Left cardiac atrium (tissue), 4 donors: ENCODE data around the gene USHBP1. TPM values are rescaled to one million over a fixed set of nuclear protein-coding genes. Genes with fewer than 3 reads are reported as not detected.

Experiments used
- ATAC-seq, 2 donors: fragments of 200-7000 bp; cut with Tn5 transposase; one replicate each; pipeline ENCODE4 v1.9.1; 2020; ENCODE audit warnings: mild to moderate bottlenecking in 2 of 2, moderate library complexity in 2 of 2
- DNase-seq: peaks from one replicate; pipeline ENCODE4 v3.0.0-alpha.2; 2020
- intact Hi-C, 2 donors: fragments of 100-400 bp; cut with DNase I; formaldehyde crosslinking; loops; one replicate each; pipeline versions ENCODE4 v1.14.1 to v1.15.1; 2022 to 2023
- total RNA-seq, 2 donors: library from RNA; stranded (reverse); fragmentation: NEBNext Ultra II Directional; extraction: Animal tissue kit (Norgen Biotek cat#: 25700); gene quantifications; one replicate each; pipeline ENCODE4 v1.2.1, GENCODE V29; 2021
- donor health status: DM: no; HTN: yes; CAD: no.
- donor health status: DM: no; HTN: yes; CAD: no; lungs with severe emphysema.
- donor health status: DM: yes; HTN: yes; CAD: no.
- donor health status: Dilated cardiomyopathy.

The USHBP1 gene
- total RNA-seq, 2 donors from 2014 or later: 6.5 to 6.7 TPM

DNA sequence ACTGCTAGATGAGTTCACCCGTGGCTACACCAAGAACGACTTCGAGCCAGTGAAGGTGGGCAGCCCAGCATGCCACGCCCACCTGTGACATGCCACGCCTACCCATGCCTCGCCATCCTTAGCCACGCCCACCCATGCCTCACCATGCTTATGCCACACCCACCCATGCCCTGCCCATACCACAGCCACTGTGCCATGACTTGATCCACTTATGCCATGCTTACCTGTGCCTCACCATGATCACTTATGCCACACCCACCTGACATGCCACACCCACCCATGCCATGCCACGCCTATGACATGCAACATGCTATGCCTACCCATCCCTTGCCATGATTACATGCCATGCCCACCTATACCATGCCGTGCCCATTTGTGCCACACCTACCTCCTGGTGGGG lies 62.3 kb downstream of the USHBP1 start:
- intact Hi-C loops: loop anchor here in 1 of 2 donors (10.0 kb wide), 1 partner anchor 83 kb away; the partner anchor contains the start of gene ANKLE1
- ATAC-seq: no peak
- DNase-seq: no peak

DNA sequence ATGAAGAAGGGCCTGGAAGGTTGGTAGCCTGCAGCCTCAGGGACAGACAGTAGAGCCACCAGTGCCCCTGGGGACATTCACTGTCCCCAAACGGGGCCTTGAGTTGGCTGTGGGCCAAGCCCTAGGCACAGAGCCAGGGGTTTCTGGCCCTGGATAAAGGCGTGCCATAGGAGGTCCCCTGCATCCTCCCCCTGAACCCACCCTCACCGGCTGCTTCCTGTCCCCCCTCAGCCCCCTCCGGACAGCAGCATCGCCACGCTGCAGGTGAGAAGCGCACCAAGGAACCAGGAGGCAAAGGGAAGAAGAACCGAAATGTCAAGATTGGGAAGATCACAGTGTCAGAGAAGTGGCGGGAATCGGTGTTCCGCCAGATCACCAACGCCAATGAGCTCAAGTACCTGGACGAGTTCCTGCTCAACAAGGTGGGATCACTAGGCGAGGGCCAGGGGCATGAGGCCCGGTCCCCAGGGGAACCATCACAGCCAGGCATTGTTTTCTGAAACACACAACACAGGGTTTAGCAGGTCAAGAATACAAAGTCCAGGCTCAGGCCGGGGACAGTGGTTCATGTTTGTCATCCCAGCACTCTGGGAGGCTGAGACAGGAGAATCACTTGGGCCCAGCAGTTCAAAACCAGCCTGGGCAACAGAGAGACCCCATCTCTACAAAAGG lies 64.0 kb downstream of the USHBP1 start:
- intact Hi-C loops: loop anchor here in 1 of 2 donors (10.0 kb wide), 1 partner anchor 84 kb away; the partner anchor contains the start of gene ANKLE1
- DNase-seq: no peak
- no peak for ATAC-seq

Other genes starting within 250 kb of the USHBP1 start
- 10 to 100 TPM in 1 of 2 donors, 1 to 10 TPM in 1; 8.9 to 11.3 TPM for gene CPAMD8, start 237.9 kb downstream of the USHBP1 start, total RNA-seq
- gene HAUS8, start 189.3 kb downstream of the USHBP1 start, total RNA-seq: 1 to 10 TPM; 3.9 to 5.0 TPM
- 10 to 100 TPM; 32.5 to 44.6 TPM for gene MYO9B, start 189.0 kb downstream of the USHBP1 start, total RNA-seq
- 10 to 100 TPM; 22.5 to 23.4 TPM for gene USE1, start 49.4 kb downstream of the USHBP1 start, total RNA-seq
- 10 to 100 TPM; 18.7 to 25.3 TPM for gene OCEL1, start 38.5 kb downstream of the USHBP1 start, total RNA-seq
- gene NR2F6, start 18.8 kb downstream of the USHBP1 start, total RNA-seq: 10 to 100 TPM; 40.5 to 49.9 TPM
- gene BABAM1, start 2.7 kb upstream of the USHBP1 start, total RNA-seq: 10 to 100 TPM; 67.2 to 68.3 TPM
- gene ANKLE1, start 17.2 kb upstream of the USHBP1 start, total RNA-seq: under 1 TPM; 0.37 to 0.47 TPM
- 10 to 100 TPM; 11.2 to 11.6 TPM for gene ABHD8, start 38.7 kb upstream of the USHBP1 start, total RNA-seq
- 100 to 1,000 TPM; 147 to 152 TPM for gene MRPL34, start 41.1 kb upstream of the USHBP1 start, total RNA-seq
- gene DDA1, start 44.8 kb upstream of the USHBP1 start, total RNA-seq: 10 to 100 TPM; 27.5 to 33.3 TPM
- gene ANO8, start 70.1 kb upstream of the USHBP1 start, total RNA-seq: 1 to 10 TPM; 9.5 to 10.0 TPM
- gene GTPBP3, start 72.8 kb upstream of the USHBP1 start, total RNA-seq: 10 to 100 TPM in 1 of 2 donors, 1 to 10 TPM in 1; 9.7 to 12.8 TPM
- 100 to 1,000 TPM; 102 to 137 TPM for gene PLVAP, start 112.6 kb upstream of the USHBP1 start, total RNA-seq
- gene CCDC194, start 129.5 kb upstream of the USHBP1 start, total RNA-seq: not detected
- gene BST2, start 140.9 kb upstream of the USHBP1 start, total RNA-seq: 10 to 100 TPM; 56.9 to 72.6 TPM
- gene MVB12A, start 155.3 kb upstream of the USHBP1 start, total RNA-seq: 10 to 100 TPM; 22.6 to 24.8 TPM
- gene TMEM221, start 183.9 kb upstream of the USHBP1 start, total RNA-seq: under 1 TPM; 0.18 to 0.21 TPM
- gene NXNL1, start 196.2 kb upstream of the USHBP1 start, total RNA-seq: under 1 TPM in 1 of 2 donors, not detected in 1; 0.56 TPM
- 10 to 100 TPM; 33.4 to 55.1 TPM for gene SLC27A1, start 205.8 kb upstream of the USHBP1 start, total RNA-seq
- gene PGLS, start 246.9 kb upstream of the USHBP1 start, total RNA-seq: 10 to 100 TPM; 28.6 to 37.3 TPM